HG03108 (cell line): ENCODE data around the gene RRAS.

Source experiments
- ATAC-seq: cut with Tn5 transposase; IDR thresholded peaks from one replicate; pipeline ENCODE4 v1.9.1; 2021; ENCODE audit warnings: moderate library complexity; ENCODE audit not compliant: unreplicated experiment

The RRAS gene

DNA sequence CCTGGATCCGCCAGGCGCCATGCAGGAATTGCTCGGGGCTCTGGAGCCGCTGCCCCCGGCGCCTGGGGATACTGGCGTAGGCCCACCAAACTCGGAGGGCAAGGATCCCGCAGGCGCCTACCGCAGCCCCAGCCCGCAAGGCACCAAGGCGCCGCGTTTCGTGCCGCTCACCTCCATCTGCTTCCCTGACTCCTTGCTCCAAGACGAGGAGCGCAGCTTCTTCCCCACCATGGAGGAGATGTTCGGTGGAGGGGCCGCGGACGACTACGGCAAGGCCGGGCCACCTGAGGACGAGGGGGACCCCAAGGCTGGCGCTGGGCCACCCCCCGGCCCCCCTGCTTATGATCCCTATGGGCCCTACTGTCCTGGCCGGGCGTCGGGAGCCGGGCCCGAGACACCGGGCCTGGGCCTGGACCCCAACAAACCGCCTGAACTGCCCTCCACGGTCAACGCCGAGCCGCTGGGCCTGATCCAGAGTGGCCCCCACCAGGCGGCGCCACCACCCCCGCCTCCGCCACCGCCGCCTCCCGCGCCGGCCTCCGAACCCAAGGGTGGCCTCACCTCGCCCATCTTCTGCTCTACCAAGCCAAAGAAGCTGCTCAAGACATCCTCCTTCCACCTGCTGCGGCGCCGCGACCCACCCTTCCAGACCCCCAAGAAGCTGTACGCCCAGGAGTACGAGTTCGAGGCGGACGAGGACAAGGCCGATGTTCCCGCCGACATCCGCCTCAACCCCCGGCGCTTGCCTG, 42.8 kb downstream of the RRAS start:
- ATAC-seq, result no peak

DNA sequence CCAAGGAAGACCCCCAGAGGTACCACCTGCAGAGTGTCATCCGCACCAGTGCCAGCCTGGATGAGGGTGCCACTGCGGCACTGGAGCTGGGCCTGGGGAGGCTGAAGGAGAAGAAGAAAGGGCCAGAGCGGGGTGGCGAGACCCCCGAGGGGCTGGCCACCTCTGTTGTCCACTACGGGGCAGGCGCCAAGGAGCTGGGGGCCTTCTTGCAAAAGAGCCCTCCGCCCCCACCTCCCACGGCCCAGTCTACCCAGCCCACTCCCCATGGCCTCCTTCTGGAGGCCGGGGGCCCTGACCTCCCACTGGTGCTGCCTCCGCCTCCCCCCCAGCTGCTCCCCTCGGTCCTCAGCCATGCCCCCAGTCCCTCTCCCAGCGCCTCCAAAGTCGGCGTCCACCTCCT, 43.5 kb downstream of the RRAS start:
- no peak for ATAC-seq

DNA sequence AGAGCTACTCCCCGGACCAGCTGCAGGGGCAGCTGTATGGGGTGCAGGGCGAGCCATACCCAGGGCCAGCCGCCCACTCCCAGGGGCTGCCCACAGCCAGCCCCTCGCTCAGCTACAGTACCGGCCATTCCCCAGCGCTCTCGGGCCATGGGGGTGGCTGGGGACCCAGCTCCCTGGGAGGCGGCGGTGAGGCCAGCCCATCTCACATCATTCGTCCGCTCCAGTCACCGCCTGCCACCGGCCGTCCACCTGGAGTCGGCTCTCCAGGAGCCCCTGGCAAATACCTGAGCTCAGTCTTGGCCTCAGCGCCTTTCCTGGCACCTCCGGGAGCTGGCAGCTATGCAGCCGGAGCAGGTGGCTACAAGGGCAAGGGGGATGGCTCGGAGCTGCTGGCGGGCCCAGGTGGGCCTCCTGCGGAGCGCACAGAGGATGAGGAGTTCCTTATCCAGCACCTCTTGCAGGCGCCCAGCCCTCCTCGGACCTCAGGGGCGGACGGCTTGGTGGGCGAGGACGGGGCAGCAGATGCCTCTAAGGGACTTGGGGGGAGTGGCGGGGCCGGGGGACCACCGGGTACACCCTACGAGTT, 44.0 kb downstream of the RRAS start:
- no peak for ATAC-seq

DNA sequence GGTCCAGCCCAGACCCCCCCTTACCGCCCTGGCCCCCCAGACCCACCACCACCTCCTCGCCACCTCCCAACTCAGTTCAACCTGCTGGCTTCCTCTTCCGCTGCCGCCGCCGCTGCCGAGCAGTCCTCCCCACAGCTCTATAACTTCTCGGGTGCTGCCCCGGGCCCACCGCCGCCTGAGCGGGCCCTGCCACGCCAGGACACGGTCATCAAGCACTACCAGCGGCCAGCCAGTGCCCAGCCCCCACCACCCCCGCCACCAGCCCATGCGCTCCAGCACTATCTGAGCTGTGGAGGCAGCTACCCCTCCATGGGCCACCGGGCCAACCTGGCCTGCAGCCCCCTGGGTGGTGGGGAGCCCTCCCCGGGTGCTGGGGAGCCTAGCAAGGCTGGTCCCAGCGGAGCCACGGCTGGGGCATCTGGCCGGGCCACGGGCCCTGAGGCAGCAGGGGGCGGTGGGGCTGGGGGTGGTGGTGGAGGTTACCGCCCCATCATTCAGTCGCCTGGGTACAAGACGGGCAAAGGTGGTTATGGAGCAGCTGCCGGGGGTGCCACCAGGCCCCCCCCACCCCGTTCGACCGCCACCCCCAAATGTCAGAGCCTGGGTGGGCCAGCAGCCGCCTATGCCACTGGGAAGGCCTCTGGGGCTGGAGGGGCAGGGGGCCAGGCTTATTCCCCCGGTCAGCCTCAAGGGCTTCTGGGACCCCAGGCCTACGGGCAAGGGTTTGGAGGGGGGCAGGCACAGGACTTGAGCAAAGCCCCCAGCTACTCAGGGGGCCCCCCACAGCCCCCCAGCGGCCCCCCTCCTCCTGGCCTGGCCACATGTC, 44.7 kb downstream of the RRAS start:
- no peak for ATAC-seq

DNA sequence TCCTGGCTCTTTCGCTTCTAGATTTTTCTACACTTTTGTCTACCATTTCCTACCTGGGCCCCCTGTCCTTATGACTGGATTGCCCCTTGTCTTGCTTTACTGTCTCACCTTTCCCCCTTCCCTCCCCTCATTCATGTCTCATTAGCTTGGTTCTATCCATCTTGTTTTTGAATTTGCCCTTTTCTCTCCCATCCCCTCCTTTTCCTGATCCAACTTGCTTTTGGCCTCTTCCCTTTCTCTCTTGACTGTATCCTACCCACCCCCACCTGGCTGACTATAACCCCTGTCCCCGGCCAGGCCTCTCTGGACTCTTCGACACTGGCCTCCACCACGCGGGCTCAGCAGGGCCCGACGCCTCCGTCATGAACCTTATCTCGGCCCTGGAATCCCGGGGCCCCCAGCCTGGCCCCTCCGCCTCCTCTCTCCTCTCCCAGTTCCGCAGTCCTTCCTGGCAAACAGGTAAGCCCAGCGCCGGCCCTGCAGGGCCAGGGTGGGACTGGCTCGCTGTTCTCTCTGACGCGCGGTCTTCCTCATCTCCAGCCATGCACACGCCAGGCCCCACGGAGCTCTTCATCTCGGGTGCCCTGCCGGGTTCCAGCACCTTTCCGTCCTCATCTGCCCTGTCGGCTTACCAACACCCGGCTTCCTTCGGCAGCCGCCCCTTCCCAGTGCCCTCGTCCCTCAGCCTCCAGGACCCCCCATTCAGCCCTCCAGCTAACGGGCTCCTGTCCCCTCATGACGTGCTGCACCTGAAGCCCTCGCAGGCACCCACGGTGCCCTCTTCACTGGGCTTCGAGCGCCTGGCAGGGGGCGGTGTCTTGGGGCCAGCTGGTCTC, 45.6 kb downstream of the RRAS start:
- no peak for ATAC-seq

DNA sequence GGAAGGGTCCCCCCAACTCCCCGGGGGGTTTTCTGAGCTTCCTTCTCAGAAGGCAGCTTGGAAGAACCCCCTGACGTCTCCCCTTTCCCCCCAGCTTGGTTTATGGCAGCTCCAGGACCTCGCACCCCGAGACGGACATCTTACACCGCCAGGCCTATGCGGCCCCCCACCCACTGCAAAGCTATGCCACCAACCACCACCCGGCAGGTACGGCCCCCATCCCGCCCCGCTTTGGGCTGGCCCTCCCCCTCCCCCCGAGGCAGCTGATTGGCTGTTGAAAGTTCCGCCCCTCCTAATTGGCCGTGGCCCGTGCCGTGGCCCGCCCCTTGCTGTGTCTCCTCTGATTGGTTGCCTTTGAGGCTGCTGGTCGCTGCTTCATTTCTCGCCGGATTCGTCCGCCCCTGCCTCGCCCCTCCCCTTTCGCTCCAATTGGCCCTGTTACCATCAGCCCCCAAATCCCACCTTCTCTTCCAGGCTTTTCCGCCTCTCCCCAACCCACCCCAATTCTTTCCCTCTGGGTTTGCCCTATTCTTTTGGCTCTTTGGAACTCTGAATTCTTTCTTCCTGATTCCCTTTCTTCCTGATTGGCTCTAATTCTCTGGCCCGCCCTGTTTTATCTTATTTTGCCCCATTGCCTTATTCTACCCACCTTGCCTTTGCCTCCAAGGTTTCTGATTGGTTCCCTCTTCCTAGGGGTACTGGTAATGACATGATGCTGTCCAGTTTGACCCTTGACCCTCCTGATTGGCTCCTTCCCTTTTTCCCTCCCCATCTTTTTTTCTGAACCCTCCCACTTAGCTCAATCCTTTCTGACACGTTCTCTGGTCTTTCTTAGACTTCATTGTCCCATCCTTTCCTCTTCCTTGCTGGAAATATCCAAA, 46.5 kb downstream of the RRAS start:
- ATAC-seq, result peak; percentile 40

DNA sequence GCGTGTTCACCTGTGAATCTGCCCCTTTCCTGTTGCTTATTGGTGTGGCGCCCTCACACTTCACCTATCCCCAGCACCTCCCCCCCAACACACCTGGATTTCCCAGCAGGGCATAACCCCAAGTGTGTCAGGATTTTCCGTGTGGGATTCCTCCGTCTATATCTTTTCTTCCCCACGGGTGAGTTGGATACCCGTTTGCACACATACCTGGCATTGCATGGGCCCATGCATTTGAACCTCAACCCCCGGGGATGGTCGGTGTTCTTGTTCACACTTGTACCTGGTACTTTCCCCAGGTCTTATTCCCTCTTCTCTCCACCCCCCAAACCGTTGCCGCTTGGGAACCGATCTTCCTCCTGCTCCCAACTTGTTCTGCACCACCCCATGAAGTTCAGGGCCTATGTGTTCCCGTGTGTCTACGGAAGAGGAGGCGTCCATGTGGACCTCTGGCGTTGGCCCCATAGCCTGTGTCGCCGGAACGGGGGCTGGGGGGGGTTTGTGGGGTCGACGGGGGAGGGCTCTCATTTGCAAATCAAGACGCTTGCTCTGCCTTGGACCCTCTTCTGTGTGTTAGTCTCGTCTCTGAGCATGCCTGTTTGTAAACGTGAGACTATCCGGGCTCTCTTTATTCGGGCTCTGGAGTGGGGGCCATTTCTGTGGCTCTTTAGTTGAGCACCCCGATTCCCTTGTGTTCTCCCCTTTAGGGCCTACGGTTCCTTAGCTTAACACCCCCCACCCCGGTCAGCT, 47.3 kb downstream of the RRAS start:
- ATAC-seq, result no peak

DNA sequence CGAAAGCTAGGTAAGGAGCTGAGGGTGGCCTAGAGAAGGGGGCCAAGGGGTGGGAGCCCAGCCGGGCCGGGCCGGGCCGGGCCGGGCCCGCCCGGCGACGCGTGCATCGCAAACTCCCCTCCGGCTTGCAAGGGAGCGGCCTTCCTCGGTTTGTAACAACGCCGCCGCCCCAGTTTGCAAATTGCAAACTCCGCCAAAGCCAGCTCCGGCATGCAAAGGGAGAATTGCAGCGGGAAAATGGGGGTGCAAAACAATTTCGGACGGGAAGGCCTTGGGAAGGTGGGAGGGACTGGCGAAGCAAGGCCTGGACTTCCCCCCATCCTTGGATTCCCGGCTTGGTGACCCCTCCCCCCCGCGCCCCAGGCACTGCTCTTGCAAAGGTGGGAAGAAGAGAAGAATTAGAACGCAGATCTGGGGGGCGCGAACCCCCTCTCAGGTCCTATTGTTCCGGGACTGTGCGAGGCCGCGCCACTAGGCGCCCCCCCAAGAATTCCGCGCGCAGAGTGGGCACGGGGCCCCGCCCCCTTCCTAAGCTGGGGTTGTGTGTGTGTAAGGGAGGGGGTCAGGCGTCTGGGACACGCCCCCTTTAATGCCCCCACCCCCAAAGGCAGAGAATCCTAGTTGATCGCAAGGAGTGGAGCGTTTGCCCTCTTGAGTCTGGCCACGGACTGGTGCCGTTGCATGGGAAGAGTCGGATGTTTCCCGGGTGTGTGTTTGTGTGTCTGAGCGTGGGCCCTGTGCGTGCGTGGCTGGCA, 48.0 kb downstream of the RRAS start:
- ATAC-seq, result no peak

DNA sequence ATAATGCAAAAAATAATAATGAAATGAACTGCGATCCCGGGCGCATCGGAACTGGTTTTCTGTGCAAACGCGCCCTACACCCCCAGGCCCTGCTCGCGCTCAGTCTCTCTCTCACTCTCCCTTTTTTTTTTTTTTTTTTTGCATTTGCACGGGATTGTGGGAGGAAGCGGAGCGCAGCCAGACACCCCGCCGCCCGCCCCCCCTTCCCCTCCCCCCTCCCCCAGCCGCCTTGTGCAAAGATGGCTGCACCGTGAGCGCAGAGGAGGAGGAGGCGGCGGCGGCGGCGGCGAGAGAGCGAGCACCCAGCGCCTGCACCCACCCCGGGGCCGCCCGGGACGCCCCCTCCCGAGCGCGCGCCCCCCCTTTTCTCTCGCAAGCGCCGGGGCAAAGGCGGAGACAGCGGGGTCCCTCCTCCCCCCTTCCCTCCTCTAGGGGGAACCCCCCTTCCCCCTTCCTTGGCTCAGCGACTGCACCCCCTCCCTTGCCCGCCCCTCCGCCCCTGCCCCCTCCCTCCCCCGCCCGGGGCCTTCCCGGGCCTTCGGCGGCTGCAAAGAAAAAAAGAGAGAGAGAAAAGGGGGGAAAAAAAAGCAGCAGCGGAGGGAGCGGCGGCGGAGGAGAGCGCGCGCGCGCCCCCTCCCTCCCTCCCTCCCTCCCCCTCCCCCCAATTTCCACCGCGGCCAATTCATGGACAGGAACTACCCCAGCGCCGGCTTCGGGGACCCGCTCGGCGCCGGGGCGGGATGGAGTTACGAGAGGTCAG, 48.8 kb downstream of the RRAS start, which contains the start of gene PRR12:
Gene PRR12, plus strand, starts transcription at position 212 of the 760 bp plus-strand sequence. Its CDS starts 473 bp downstream, at position 685.
- ATAC-seq, result no peak

DNA sequence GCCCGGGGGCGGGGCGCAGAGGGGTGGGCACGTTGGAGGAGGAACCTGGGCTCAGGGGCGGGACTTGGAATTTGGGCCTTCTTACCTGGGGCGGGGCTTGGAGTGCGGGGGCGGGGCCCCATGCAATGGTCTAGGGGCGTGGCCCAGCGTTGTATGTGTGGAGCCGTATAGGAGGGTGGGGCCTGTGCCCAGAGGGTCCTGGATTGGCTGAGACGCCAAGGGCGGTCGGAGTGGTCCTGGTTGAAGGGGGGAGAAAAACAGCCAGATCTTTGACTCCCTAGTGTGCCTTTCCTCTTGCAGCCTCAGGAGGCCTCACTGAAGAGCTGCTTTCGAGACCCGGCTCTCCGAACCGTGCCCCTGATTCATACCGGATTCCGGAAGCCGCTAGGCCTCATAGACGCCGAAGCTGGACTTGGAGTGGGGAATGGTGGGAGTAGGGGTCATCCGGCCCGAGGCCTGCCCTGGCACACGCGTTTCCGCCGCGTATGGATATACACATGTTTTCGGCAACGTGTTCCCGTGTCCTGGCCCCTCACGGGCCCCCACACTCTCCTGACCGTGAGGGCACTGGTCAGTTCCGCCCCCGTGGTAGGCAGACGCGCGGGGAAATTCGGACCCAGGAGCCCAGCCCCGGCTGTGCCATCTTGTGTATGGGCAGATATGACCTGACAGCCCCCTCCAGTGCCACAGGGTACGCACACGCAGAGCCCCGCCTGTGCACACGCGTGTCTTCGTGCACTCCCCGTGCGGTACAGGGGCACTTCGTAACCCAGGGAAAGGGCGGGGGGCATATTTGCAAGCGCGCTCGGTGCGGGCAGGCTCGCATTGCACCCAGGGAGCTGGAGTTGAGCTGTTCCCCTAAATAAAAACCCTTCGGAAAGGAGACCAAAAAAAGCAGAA, 49.6 kb downstream of the RRAS start:
- peak; percentile 70 for ATAC-seq

DNA sequence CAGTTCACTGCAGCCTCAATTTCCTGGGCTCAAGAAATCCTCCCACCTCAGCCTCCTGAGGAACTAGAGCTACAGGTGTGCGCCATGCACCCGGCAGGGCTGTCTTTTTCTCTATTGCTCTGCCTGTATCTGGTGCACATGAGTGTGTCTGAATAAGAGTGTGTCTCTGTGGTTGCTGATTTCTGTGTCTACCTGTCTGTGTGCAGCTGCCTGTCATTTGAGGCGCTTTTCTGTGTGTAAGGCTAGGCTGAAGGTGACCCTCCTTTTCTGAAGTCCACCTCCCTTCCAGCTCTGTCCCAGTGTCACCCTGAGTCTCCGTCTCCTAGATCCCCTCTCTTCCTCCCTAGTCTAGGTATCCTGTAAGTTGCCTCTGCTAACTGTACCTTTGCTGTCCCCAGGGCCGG, 50.4 kb downstream of the RRAS start:
- ATAC-seq, result no peak

DNA sequence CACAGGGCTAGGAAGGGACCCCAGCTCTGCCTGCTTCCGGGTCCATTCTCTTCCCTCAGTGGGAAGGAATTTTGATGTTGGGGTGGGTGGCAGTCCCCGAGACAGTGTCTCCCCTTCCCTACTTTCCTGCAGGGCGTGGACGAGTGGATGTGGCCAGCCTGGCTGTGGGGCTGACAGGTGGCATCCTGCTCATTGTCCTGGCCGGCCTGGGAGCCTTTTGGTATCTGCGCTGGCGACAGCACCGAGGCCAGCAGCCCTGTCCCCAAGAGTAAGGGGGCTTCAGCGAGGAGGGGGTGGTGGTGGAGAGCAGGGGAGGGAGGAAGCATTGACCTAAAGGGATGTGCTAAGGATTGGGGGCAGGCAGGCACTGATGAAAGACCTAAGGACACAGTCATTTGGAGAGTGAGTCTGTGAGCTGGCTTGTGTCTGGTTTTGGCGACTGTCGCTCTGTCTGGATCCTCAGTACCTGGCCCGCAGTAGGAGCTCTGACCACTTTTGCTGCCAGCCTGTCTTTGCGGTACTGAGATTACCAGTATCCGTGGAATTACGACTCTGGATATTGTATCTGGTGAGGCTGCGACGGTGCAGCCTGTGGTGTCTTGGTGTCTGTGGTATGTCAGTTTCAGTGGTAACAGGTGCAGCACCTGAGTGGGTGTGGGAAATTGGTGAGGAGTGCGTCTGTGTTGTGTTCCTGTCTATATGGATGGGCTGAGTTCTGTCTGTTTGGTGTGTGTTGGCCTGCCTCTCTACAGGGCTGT, 51.4 kb downstream of the RRAS start:
- ATAC-seq, result no peak

DNA sequence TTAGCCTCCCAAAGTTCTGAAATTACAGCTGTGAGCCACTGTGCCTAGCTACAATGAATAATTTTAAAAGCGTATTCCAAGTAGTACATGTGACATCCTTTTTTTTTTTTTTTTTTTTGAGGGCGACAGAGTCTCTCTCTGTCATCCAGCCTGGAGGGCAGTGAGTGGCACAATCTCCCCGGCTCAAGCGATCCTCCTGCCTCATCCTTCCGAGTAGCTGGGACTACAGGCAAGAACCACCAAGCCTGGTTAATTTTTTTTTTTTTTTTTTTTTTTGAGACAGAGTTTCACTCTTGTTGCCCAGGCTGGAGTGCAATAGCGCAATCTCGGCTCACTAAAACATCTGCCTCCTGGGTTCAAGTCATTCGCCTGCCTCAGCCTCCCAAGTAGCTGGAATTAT, 52.7 kb downstream of the RRAS start:
- no peak for ATAC-seq
